Fibroblast of skin of left biceps (primary cell): ENCODE results near the gene HMCN1.
A peak's percentile ranks its signal among the peaks of the same experiment; 100 is the strongest.

Experiments used
- DNase-seq, 2 experiments: peaks; one replicate each; pipeline ENCODE4 v3.0.0-alpha.2; 2013; ENCODE audit warnings: low read depth in 2 of 2

HMCN1 gene

DNA sequence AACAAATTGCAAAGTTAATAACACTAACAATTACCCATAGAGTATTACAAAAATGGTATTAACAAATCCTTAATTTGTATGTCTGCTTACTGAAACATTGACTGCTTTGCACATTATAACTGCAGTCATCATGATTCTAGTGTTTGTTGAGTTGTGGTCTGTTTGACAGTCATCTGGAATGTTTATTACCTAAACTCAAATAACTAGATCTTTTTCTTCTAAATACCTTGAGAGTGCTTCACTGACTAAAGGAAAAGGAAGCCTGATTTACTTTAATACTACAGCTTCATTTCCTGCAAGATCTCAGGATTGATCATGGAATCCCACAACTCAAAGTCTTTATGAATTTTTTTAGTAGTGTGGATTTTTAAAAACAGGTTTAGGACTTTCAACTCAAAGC is 70.0 kb downstream of the HMCN1 start:
- no peak for DNase-seq

DNA sequence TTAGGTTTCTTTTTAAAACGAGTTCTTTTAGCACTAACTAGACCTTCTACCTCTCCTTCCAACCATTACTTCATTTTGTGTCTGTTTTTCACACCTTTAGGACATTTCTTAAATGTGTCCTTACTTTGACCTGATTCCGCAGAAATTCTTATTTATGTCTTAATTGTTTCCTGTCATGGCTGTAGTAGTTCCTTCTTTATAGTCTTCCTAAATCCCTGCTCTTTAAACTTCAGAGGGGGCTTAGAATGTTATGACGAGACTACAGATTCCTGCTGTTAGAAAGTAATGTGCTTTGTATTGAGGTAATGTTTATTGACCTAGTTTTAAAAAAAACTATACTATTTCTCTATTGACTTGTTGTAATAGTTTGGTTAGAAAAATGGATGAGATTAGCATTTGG is 70.4 kb downstream of the HMCN1 start:
- DNase-seq = no peak

DNA sequence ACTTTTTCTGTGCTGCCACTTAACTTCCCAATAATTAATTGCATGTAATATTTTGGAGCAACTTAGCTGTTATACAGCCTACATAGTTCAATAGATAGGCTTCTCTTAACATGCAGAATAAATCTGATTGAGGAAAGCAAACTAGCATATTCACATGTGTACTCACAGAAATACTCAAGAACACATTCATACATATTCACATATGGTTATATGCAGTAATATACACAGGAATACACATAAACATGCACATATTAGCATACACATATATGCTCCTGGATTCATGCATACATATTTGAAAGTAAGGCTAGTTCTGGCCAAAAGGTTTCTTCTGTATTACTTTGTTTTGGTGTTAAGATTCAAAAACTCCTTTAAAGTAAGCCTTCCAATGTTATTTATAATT is 73.1 kb downstream of the HMCN1 start:
- DNase-seq = no peak

DNA sequence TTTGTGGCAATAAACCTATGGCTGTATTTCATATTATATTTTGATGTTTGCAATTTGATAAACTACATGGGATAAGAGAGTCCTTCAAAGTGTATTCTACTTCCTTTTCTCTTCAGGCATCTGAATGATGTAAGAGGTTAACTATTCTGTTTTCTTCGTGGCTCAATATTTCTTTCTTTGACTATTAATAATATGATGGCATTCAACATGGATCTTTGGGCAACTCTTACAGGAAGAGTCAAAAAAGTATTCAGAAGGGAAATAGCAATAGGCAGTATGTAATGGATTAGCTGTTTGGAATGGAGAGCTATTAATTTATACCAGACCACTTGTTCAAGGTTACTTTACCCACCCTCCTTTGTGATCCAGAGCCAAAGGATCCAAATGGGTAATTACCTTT is 74.4 kb downstream of the HMCN1 start:
- DNase-seq = no peak

DNA sequence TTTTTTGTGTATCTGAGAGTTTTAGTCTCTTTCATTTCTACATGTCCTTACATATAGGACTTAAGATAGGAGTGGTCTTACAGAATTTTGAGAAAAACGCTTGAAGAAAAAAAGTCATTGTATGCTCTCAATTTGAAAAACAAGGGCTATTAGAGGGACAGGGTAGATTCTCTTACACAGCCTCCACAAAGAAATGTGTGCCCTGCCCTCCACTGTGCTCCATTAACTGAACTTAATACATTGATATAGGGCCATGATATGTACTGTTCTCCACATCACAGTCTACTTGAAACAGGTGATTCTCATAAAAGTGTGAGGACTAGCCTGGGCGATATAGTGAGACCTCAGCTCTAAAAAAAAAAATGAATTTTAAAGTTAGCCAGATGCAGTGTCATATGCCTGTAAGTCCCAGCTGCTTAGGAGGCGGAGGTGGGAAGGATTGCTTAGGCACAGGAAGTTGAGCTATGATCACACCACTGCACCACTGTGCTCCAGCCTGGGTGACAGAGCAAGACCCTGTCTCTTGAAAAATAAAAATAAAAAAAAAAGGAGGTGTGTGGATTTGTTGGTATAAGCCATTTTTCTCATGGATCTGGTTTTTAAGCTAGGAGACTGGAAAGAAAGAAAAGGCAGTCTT is 77.0 kb downstream of the HMCN1 start:
- DNase-seq = no peak

DNA sequence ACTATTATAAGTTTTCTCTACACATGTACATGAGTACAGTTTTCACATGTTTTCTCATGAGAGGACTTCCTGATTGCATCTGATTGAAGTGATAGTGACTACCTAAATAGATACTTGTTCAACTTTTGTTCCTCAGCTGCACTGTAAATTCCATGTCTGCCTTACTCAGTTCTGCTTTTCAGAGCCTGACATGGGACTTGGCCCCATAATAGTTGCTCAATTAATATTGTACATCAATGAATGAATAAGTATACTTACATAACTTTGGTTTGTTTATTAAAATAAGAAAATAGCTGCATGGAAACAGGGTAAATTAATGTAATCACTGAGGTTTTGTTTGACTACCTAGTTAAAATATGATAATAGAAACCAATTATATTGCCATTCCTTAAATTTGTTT is 78.7 kb downstream of the HMCN1 start:
- no peak for DNase-seq

DNA sequence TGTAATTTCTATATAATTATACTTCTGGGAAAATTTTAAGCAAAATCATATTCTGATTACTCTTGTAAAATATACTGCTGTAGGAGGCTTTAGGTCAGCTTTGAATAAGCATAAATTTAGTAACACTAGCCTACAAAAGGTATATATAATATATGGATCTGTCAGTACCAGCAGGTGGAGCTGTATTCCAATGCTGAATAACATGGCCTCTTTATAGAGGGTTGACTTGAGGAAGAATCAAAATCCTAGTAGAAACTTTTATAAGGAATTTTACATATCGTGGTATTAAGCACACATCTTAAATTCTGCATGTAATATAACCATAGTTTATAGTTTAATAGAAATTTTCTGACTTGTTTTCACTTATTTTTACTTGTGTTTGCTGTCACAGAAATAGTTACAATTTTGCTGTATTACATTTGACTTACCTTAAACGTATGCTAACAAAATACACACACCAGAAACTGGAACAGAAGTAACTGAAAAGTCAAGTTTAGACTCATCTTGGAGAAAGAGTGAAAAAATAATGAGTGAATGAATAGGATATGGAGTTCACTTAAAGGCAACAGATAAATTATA is 79.3 kb downstream of the HMCN1 start:
- DNase-seq = no peak

DNA sequence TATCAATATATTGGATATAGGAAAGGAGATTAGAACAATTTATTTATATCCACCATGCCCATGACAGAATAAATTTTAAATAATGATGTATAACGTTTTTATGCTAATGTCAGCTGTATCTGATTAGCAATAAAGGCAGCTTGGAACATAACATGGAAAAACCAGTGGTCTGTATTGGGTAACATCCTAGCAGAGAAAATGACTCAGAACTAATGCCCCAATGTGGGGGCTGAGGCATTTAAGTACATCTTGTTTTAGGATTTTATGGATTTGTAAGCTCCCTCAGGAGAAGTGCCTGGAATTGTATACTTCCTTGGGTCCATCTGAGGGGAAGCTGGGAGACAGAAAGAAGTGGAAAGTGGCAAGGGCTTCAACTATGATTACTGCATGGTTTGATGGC is 82.3 kb downstream of the HMCN1 start:
- peak; percentile 82 to 85 for DNase-seq

DNA sequence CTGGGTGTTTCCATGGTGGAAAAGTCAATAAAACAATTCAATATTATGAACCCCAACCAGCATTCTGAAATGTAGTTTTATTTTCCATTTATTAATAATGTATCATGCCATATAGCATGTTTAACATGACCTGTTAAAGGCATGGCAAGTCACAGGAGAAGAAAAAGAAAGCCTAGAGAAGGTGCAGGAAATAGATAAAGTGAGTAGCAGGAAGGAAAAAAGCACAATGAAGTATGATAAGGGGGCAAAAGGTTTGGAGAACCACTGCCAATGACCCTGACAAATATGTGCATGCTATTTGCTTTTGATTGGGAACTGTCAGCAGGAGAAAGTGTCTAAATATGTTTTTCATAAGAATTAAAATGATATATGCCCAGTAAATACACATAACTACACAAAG is 85.6 kb downstream of the HMCN1 start:
- no peak for DNase-seq

DNA sequence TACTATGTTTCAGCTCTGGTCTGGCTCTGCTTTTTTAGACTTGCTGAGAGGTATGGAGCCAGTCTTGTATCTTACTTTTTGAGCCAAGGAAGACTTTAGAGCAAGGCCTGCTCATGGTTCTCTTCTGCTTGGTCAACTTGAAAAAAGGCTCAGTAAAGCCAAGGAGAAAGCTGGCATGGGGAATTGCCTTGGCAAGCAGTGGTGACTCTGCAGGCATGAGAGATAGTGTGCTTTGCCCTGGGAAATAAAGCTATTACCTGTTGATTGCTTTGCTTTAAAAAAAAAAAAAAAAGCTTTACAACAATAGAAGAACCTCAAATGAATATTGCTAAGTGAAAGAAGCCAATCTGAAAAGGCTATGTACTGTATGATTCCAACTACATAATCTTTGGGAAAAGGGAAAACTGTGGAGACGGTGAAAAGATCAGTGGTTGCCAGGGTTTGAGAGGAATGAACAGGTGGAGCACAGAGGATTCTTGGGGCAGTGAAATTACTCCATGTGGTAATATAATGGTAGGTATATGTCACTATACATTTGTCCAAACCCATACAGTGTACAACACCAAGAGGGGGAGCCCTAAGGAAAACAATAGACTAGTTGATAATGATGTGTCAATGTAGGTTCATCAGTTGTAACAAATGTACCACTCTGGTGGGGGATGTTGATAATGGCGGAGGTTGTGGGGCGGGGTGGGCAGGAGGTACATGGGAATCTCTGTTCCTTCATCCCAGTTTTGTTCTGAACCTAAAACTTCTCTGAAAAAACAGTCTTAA is 87.6 kb downstream of the HMCN1 start:
- DNase-seq = no peak

DNA sequence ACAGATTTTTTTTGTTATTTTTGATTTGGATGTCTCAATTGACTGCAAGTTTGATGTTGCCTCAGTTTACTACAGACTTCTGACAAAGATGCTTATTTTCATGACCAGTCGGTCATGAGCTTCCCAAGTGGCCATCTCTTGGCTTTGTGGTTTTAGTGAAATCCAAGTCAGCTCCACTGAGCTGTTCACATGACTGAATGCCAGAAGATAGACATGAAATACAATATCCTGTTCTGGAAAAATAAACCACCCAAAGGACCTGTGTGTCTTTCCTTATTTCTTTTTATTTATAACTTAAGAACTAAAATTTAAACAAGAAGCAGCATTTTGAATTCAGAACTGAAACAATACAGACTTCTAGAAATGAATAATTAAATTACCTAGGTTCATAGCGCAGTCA is 89.3 kb downstream of the HMCN1 start:
- no peak for DNase-seq

DNA sequence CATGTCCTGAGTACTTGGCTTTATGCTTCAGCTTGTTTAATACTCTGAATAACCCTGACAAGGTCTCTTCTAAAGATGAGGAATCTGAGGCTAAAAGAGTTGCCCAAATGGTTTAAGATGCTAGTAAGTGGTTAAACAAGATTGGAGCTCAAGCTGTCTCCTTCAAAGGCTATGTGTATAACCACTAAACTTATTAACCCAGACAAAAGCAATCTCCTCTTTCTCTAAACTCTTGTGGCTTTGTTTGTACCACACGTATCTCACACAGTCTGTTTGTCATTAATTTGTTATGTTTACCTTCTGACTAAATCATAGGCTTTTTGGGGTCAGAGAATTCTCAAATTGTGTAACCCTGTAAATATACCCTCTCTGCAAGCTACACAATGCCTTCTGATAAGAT is 89.9 kb downstream of the HMCN1 start:
- DNase-seq = no peak

DNA sequence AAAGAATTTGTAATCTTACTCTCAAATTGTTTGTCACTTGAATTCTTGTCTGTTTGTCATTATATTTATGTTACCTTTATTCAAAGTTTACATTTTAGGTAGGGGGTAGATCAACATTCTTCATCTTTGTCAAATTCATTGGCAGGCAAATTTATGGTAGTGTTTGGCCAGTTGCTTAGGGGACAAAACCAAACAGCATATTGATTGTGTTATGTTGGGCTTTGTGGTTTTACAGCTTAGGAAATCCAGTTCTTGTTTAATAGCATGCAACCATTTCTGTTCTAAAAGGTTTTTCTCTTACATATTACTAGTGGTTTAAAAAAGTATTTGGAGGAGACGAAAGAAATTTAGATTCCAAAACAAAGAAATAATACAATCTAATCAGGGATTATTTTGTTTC is 91.4 kb downstream of the HMCN1 start:
- DNase-seq = peak in 1 of 2 experiments; percentile 44

DNA sequence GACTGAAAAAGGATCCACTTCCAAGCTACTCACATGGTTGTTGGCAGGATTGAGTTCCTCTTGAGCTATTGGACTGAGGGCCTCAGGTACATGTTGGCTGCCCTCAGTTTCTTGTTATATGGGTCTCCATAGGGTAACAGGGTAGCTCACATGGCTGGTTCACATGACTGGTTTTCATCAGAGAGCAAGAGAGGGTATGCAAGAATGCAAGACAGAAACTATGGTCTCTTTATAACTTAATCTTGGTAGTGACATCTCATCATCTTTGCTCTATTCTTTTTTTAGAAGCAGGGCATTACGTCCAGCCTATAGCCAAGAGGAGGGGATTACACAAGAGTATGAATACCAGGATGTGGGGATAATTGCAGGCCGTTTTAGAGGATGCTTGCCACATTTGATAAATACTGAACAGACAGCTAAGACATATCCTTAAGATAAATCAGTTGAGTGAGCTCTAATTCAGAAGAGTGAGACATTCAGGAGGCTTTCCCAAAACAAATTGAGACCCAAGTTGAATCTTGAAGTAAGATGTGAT is 100.2 kb downstream of the HMCN1 start:
- no peak for DNase-seq

DNA sequence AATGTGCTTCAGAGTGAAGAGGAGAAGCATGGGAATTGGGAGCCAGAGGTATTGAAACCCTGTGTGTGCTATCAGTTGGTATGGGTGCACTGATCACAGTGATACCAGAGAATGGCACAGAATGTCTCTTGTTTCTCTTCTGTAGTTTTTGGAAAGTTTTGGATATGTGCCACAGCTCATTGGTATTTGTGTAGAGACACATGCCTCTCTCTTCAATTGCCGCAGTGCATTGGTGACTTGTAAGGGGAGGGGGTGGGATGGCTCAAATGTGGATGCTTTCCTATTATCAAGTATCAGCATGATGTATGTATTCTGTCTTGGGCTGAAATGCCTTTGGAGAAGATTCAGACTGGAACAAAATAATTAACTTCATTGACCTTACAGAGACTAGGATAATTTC is 101.0 kb downstream of the HMCN1 start:
- no peak for DNase-seq

DNA sequence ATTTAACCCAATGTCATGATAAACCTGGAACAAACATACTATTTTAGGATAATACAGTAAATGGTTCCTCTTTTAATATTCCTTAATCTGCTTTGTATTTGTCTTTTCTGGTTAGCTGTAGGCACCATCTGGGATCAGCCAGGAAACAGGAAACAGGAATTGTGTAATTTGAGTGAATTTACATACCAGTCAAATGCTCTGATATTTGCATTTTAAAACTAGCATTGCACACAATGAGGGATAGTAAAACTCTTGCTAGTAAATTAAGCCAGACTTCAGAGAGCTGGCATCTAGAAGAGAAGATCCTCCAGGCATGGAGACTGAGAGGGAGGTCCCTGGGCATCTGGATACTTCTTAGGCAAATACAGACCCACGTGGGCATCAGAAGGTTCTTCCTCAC is 103.5 kb downstream of the HMCN1 start:
- DNase-seq = no peak

DNA sequence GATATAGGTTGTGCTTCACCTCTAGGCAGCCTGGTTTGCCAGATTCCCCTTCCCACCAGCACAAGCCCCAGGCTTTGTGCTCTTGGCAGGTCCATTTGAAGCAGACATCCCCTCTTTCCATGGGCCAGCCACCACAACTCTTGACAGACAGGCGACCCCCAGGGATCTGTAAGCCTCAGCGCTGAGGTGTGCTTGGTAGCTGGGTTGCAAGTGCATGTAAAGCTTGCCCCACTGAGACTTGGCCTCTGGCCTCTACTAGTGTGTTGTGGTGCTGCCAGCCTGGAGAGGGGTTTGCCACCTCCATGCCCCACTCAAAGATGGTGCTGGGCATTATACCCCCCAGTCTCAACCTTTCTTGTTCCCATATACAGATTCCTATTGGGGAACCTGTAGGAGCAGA is 103.9 kb downstream of the HMCN1 start:
- DNase-seq = no peak

DNA sequence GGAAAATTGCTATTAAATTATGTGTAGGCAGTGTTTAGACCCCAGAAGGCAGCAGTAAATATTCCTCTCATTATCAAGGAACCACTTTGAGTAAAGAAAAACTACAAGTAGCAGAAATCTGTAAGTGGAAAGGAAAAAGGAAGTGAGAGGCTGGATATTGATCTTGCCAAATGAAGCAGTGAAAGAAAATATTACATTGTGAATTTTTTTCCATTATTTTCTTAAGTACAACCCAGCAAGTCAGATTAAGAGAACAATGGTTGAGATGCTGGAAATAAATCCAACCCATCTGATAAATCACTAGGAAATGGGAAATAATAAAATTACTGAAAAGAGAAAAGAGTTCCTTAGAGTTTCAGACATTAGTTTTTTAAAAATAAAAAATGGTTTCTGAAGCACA is 106.7 kb downstream of the HMCN1 start:
- no peak for DNase-seq

DNA sequence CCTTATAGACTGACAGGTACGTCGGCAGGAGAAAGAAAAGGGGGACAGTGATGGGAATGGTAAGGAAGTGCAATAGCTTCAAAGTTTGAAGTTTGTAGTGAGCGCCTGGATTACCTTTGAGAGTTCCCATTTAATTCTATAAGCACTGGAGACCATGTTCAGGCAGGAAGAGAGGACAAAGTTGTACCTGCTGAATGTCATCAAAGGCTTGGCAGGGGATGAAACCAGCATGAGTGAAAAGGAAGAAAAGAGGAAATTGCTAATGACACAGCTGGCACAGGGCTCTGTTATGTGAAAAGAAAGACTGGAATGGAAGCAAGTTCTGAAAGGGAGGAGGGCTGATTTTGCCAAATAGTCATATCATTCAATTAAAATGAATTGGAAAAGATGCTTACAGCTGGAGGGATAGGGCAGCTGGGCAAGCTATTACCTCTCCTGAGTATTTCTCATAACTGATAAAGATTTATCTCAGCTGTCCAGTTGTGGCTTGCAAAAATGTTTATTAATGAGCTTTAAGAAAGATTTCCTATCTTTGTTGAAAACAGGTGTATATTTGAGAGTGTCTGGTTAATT is 109.2 kb downstream of the HMCN1 start:
- no peak for DNase-seq

DNA sequence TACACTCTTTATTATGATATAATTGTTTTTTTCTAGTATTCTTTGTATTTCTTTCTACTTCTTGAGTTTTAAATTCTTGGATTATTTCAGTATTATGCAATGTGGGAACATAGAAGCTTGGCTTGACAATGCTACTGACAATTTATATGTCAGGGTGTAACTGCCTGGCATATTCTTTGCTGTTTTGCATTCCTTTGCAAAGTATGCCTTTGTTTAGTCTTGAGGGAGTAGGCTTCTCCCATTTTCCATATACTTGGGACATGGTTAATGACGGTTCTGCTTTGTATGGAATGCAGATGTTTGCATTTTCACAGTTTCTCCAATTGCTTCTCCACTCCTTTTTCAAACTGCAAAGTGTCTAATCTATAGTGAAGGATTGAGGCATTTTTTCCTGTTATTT is 109.8 kb downstream of the HMCN1 start:
- no peak for DNase-seq

DNA sequence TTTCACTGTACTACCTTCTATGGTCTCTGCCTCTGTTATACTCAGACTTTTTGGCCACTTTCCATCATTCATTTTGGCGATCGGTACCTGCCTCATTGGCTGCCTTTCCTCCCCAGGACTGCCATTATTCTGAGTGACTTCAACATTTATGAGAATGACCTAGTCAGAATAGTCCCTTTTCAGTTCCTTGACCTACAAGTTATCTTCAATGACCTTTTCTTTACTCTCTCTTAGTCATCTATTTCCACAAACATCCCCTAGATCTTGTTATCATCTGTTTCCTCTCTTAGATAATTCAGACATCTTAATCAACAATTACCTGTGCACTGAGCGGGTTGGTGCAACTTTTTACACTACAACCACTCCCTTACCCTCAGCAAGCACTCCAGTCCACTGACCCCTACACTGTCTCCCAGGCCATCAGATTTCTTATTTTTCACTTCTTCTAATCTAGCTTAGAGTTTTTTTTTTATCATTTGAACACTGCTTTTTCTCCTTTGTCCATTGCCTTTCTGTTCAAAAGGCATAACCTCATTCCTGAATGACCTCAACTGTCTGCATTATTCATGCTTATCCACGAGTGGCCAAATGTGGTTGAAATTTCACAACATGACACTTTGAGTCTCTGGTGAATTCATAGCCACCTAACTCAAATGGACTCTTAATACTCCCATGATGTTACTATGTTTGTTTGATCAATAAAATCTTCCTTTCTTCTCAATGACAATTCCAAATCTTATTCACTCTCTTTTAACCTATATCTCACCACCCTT is 112.7 kb downstream of the HMCN1 start:
- DNase-seq = no peak

DNA sequence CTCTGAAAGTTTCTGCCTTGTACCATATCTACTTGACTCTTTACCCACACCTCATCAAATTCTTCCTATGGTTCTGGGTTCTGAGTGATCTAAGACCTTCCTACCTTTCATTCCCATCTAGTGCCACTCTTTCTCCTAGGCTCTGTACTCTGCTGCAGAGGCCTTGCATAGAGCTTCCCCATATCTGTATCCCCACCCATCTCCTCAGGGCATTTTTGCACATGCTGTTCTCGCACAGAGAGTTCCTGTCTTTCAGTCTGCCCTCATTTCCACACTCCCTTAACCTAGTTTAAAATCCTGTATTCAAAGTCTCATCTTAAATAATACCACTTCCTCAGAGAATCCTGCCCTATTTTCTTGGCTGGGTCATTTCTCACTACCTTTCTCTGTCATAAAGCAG is 114.8 kb downstream of the HMCN1 start:
- DNase-seq = no peak
